Ectodermal cell (in vitro differentiated cells): ENCODE results near the gene PPARA.

Source experiments
- H3K27ac ChIP-seq: 2 replicates; pipeline ENCODE4 v1.7.0; 2013; ENCODE audit warnings: mild to moderate bottlenecking, low read depth, low read length; ENCODE audit not compliant: insufficient read depth, poor library complexity, severe bottlenecking
- H3K27me3 ChIP-seq: 2 replicates; pipeline ENCODE4 v1.7.0; 2013; ENCODE audit warnings: mild to moderate bottlenecking, low read length; ENCODE audit not compliant: insufficient read depth, control insufficient read depth, poor library complexity, severe bottlenecking
- H3K36me3 ChIP-seq: one replicate; pipeline ENCODE4 v1.7.0; 2013; ENCODE audit warnings: low read length; ENCODE audit not compliant: control insufficient read depth, insufficient read depth
- H3K4me1 ChIP-seq: one replicate; pipeline ENCODE4 v1.7.0; 2013; ENCODE audit warnings: low read length; ENCODE audit not compliant: control insufficient read depth, insufficient read depth
- H3K4me3 ChIP-seq: 2 replicates; pipeline ENCODE4 v1.7.0; 2013; ENCODE audit warnings: low read depth, low read length, control low read depth; ENCODE audit not compliant: insufficient read depth
- H3K9me3 ChIP-seq: 2 replicates; pipeline ENCODE4 v1.7.0; 2013; ENCODE audit warnings: mild to moderate bottlenecking, low read length, moderate library complexity; ENCODE audit not compliant: control insufficient read depth
- WGBS, 2 experiments: methylation state at CpG; one replicate each; pipeline ENCODE4 v1.1.7; 2013; ENCODE audit warnings: missing lambda C conversion rate in 2 of 2; 5-methylcytosine and 5-hydroxymethylcytosine counted together

PPARA gene

GRCh38 chr22:46146329-46146728 lies 4.0 kb upstream of the PPARA start:
- Histone ChIP-seq H3K27me3 (peaks cover 47% of the 10 kb centered on the region), H3K36me3 (no peaks in the 10 kb centered on the region), H3K9me3 (no peaks in the 10 kb centered on the region), H3K4me1 (no peaks in the 10 kb centered on the region), H3K4me3 (no peak overlapping the region), H3K27ac (no peak overlapping the region)
- WGBS, 2 experiments, result 84 to 93% methylated on average over 4 of the region's 4 CpGs

- no peaks in the 10 kb centered on the region for H3K9me3 ChIP-seq
- 85 to 86% methylated on average over 7 of the region's 7 CpGs for WGBS, 2 experiments
- H3K4me3 ChIP-seq, result no peak overlapping the region
- H3K27me3 ChIP-seq, result peaks cover 54% of the 10 kb centered on the region
- no peak overlapping the region for H3K27ac ChIP-seq
- no peaks in the 10 kb centered on the region for H3K36me3 ChIP-seq
- H3K4me1 ChIP-seq, result no peaks in the 10 kb centered on the region
These were observed 3.3 kb upstream of the PPARA start for GRCh38 chr22:46147061-46147460.

- Histone ChIP-seq H3K27me3 (peaks cover 60% of the 10 kb centered on the region), H3K36me3 (no peaks in the 10 kb centered on the region), H3K4me1 (no peaks in the 10 kb centered on the region), H3K9me3 (no peaks in the 10 kb centered on the region), H3K4me3 (no peak overlapping the region), H3K27ac (no peak overlapping the region)
- 73 to 74% methylated on average over 19 of the region's 19 CpGs for WGBS, 2 experiments
These were observed 2.7 kb upstream of the PPARA start for GRCh38 chr22:46147471-46148267.

GRCh38 chr22:46148336-46148735 lies 2.0 kb upstream of the PPARA start:
- H3K9me3 ChIP-seq, result no peaks in the 10 kb centered on the region
- peaks cover 62% of the 10 kb centered on the region for H3K27me3 ChIP-seq
- H3K4me3 ChIP-seq, result no peak overlapping the region
- H3K4me1 ChIP-seq, result no peaks in the 10 kb centered on the region
- 78 to 82% methylated on average over 8 of the region's 8 CpGs for WGBS, 2 experiments
- H3K27ac ChIP-seq, result no peak overlapping the region
- no peaks in the 10 kb centered on the region for H3K36me3 ChIP-seq

GRCh38 chr22:46148816-46149511 lies 1.4 kb upstream of the PPARA start:
- 55 to 58% methylated on average over 12 of the region's 12 CpGs for WGBS, 2 experiments
- Histone ChIP-seq H3K27me3 (peaks cover 62% of the 10 kb centered on the region), H3K4me3 (peak overlapping the region; percentile 61), H3K9me3 (no peaks in the 10 kb centered on the region), H3K36me3 (no peaks in the 10 kb centered on the region), H3K27ac (no peak overlapping the region), H3K4me1 (no peaks in the 10 kb centered on the region)

- Histone ChIP-seq H3K27me3 (peaks cover 62% of the 10 kb centered on the region), H3K4me1 (no peaks in the 10 kb centered on the region), H3K4me3 (peak overlapping the region; percentile 61), H3K9me3 (no peaks in the 10 kb centered on the region), H3K36me3 (no peaks in the 10 kb centered on the region), H3K27ac (no peak overlapping the region)
- WGBS, 2 experiments, result 1% methylated on average over 39 of the region's 39 CpGs
These were observed 753 bp upstream of the PPARA start for GRCh38 chr22:46149512-46150033.

GRCh38 chr22:46150655-46151477 lies 540 bp downstream of the PPARA start:
- no peaks in the 10 kb centered on the region for H3K4me1 ChIP-seq
- H3K27me3 ChIP-seq, result peaks cover 62% of the 10 kb centered on the region
- H3K27ac ChIP-seq, result no peak overlapping the region
- H3K36me3 ChIP-seq, result no peaks in the 10 kb centered on the region
- no peaks in the 10 kb centered on the region for H3K9me3 ChIP-seq
- 1% methylated on average over 101 of the region's 101 CpGs for WGBS, 2 experiments
- H3K4me3 ChIP-seq, result peak overlapping the region; percentile 65

GRCh38 chr22:46153930-46154329 lies 3.6 kb downstream of the PPARA start:
- H3K4me1 ChIP-seq, result no peaks in the 10 kb centered on the region
- H3K36me3 ChIP-seq, result no peaks in the 10 kb centered on the region
- peaks cover 36% of the 10 kb centered on the region for H3K27me3 ChIP-seq
- H3K9me3 ChIP-seq, result no peaks in the 10 kb centered on the region
- WGBS, 2 experiments, result 96 to 100% methylated on average over 1 to 2 of the region's 3 CpGs
- no peak overlapping the region for H3K27ac ChIP-seq
- H3K4me3 ChIP-seq, result no peak overlapping the region

- Histone ChIP-seq H3K36me3 (no peaks in the 10 kb centered on the region), H3K4me1 (no peaks in the 10 kb centered on the region), H3K27me3 (peaks cover 18% of the 10 kb centered on the region), H3K27ac (no peak overlapping the region), H3K9me3 (no peaks in the 10 kb centered on the region), H3K4me3 (no peak overlapping the region)
- WGBS, 2 experiments, result 88 to 92% methylated on average over 3 of the region's 3 CpGs
These were observed 5.7 kb downstream of the PPARA start for GRCh38 chr22:46156031-46156430.

- WGBS, 2 experiments, result 94 to 95% methylated on average over 7 of the region's 7 CpGs
- H3K27ac ChIP-seq, result no peak overlapping the region
- no peaks in the 10 kb centered on the region for H3K4me1 ChIP-seq
- H3K9me3 ChIP-seq, result no peaks in the 10 kb centered on the region
- H3K36me3 ChIP-seq, result no peaks in the 10 kb centered on the region
- no peak overlapping the region for H3K4me3 ChIP-seq
- no peaks in the 10 kb centered on the region for H3K27me3 ChIP-seq
These were observed 8.0 kb downstream of the PPARA start for GRCh38 chr22:46158283-46158682.
